Right lobe of liver (tissue), 6 donors: ENCODE data around the gene TELO2. TPM values are rescaled to one million over a fixed set of nuclear protein-coding genes. Genes with fewer than 3 reads are reported as not detected.

ENCODE experiments used
- ATAC-seq, 4 donors: fragments of 200-7000 bp; cut with Tn5 transposase; one replicate each; pipeline ENCODE4 v1.9.1; 2020; ENCODE audit warnings: mild to moderate bottlenecking in 4 of 4, moderate library complexity in 4 of 4
- DNase-seq, 3 donors: peaks; one replicate each; pipeline ENCODE4 v3.0.0-alpha.2; 2020
- H3K27ac ChIP-seq, 3 donors: fragments of 200-600 bp; one replicate each; pipeline ENCODE4 v1.8.0; 2022
- H3K27me3 ChIP-seq, 2 donors: fragments of 200-600 bp; one replicate each; pipeline ENCODE4 v1.8.0; 2022
- H3K36me3 ChIP-seq, 4 donors: fragments of 200-600 bp; sonication (generic) in 1 of 4; one replicate each; pipeline versions ENCODE4 v1.5.1 to v1.8.0; 2017 to 2022; ENCODE audit warnings: control low read depth in 1 of 4
- H3K4me1 ChIP-seq, 4 donors: fragments of 200-600 bp; sonication (generic) in 1 of 4; one replicate each; pipeline versions ENCODE4 v1.5.1 to v1.8.0; 2017 to 2022; ENCODE audit warnings: control low read depth in 1 of 4
- H3K4me3 ChIP-seq, 3 donors: fragments of 200-600 bp; one replicate each; pipeline ENCODE4 v1.8.0; 2022
- H3K9me3 ChIP-seq, 4 donors: fragments of 200-600 bp; sonication (generic) in 1 of 4; one replicate each; pipeline versions ENCODE4 v1.5.1 to v1.8.0; 2017 to 2022; ENCODE audit warnings: control low read depth in 1 of 4
- CTCF ChIP-seq, 4 donors: fragments of 200-600 bp in 3 of 4; fragments of 450-650 bp in 1 of 4; IDR thresholded peaks; one replicate each; pipeline versions ENCODE4 v1.5.1 to v1.8.0; 2016 to 2022; ENCODE audit warnings: antibody characterized with exemption in 4 of 4, mild to moderate bottlenecking in 2 of 4
- POLR2A ChIP-seq: fragments of 450-650 bp; IDR thresholded peaks from one replicate; pipeline ENCODE4 v1.6.1; 2017; ENCODE audit warnings: antibody characterized with exemption, mild to moderate bottlenecking
- WGBS: methylation state at CpG from one replicate; pipeline ENCODE4 v1.1.6; 2018; ENCODE audit warnings: low coverage, low lambda C conversion rate; ENCODE audit not compliant: insufficient coverage; ENCODE audit errors: missing lambda C conversion rate; 5-methylcytosine and 5-hydroxymethylcytosine counted together
- intact Hi-C, 2 donors: fragments of 100-400 bp; cut with DNase I; formaldehyde crosslinking; loops; one replicate each; pipeline versions ENCODE4 v1.11.2 to v1.14.1; 2022
- total RNA-seq, 6 experiments: library from RNA; depleted of rRNA in 2 of 6; stranded (reverse); fragments of >200 nt in 2 of 6; fragmentation: NEBNext Ultra II Directional in 3 of 6; extraction: Animal tissue kit (Norgen Biotek cat#: 25700) in 3 of 6; gene quantifications; one replicate each; pipeline versions ENCODE4 v1.1.0 to v1.2.4, GENCODE V29; 2016 to 2023
- donor health status: DM: no; HTN: yes; CAD: no.
- donor health status: DM: no; HTN: no; CAD: no.
- donor health status: DM: no; HTN: no; CAD: no.
- donor health status: DM: no; HTN: yes; CAD: no.
- donor health status: DM: no; HTN: yes; CAD: no.

TELO2 gene
- total RNA-seq, 6 experiments from 2014 or later = 9.5 to 31.0 (median 20.8) TPM

- H3K27ac ChIP-seq = no peak overlapping the region
- no peaks in the 10 kb centered on the region for H3K36me3 ChIP-seq
- no peak overlapping the region for H3K4me3 ChIP-seq
- TF ChIP-seq CTCF (IDR thresholded peaks at IDR 0.05) = no peak
- no peak for TF ChIP-seq POLR2A
- H3K9me3 ChIP-seq = no peaks in the 10 kb centered on the region
- no peaks in the 10 kb centered on the region for H3K4me1 ChIP-seq
- DNase-seq = no peak
- no CpG with 5 or more reads among the region's 26 CpGs for WGBS
- ATAC-seq = no peak
- no peaks in the 10 kb centered on the region for H3K27me3 ChIP-seq
- intact Hi-C loops = no loop called here
These were observed 31.2 kb downstream of the TELO2 start for GRCh38 chr16:1524366-1524765.

DNA sequence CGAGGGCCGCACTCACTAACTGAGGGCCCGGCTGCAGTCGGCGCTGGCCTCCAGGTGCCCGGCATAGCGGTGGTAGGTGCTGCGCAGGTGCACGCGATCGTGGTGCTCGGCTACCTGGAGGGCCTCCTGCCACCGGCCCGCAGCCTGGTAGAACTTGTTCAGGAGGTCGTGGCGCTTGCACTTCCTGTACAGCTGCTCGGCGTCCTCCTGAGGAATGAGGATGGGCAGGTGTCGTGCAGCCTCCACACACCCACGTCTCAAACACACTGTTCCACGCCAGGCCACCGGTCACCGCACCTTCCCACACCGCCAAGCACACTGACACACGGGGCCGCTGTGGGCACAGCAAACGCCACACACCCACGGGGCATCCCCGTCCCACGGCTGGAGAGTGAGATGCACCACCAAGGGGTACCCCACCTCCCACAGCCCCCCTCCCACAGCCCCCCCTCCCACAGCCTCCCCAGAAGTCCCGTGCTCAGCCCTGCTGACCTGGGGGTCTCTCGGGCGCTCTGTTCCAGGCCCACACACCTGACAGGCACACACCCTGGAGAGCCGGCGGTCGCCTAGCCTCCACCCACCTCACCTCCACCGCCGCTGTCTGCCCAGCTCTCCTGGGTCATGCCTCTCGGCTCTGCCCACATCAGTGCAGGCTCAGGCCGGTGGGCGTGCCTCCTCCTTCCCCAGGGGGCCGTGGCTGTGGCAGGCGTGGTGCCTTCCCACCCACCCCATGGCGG lies 32.9 kb downstream of the TELO2 start:
- Histone ChIP-seq H3K36me3 (no peaks in the 10 kb centered on the region), H3K9me3 (no peaks in the 10 kb centered on the region), H3K27ac (no peak overlapping the region), H3K4me3 (no peak overlapping the region), H3K4me1 (no peaks in the 10 kb centered on the region), H3K27me3 (no peaks in the 10 kb centered on the region)
- no peak for DNase-seq
- no peak for TF ChIP-seq POLR2A
- no peak for TF ChIP-seq CTCF (IDR thresholded peaks at IDR 0.05)
- intact Hi-C loops = no loop called here
- no peak for ATAC-seq
- WGBS = no CpG with 5 or more reads among the region's 44 CpGs

GRCh38 chr16:1526608-1527555 lies 33.7 kb downstream of the TELO2 start:
- intact Hi-C loops = no loop called here
- ATAC-seq (no peak), DNase-seq (no peak)
- 92% methylated on average over 4 of the region's 38 CpGs for WGBS
- H3K4me3 ChIP-seq = no peak overlapping the region
- TF ChIP-seq CTCF (IDR thresholded peaks at IDR 0.05) (no peak), POLR2A (no peak)
- no peaks in the 10 kb centered on the region for H3K9me3 ChIP-seq
- peak overlapping the region in 1 of 3 donors; percentile 34 for H3K27ac ChIP-seq
- H3K36me3 ChIP-seq = no peaks in the 10 kb centered on the region
- H3K4me1 ChIP-seq = no peaks in the 10 kb centered on the region
- H3K27me3 ChIP-seq = no peaks in the 10 kb centered on the region

GRCh38 chr16:1527836-1528811 lies 35.0 kb downstream of the TELO2 start:
- ATAC-seq = peak; percentile 7 to 34 (median 24)
- H3K27ac ChIP-seq = no peak overlapping the region
- no peak for TF ChIP-seq CTCF (IDR thresholded peaks at IDR 0.05)
- TF ChIP-seq POLR2A = no peak
- no peaks in the 10 kb centered on the region for H3K36me3 ChIP-seq
- no peaks in the 10 kb centered on the region for H3K9me3 ChIP-seq
- intact Hi-C loops = no loop called here
- WGBS = 51% methylated on average over 12 of the region's 42 CpGs
- H3K4me1 ChIP-seq = no peaks in the 10 kb centered on the region
- no peaks in the 10 kb centered on the region for H3K27me3 ChIP-seq
- peak in 1 of 3 donors; percentile 61 for DNase-seq
- H3K4me3 ChIP-seq = no peak overlapping the region
